Calu3 (cell line): ENCODE measurements around the gene OPTC. TPM values are rescaled to one million over a fixed set of nuclear protein-coding genes. Genes with fewer than 3 reads are reported as not detected.

Experiments used
- BruUV-seq: library from RNA; stranded (reverse); fragments of 400-500 nt; replicated peaks from 2 replicates; lab custom pipeline; 2021; lab: Mats Ljungman, UMichigan
- CTCF ChIA-PET: fragments of 300-600 bp; sonication (Branson Sonifier 250); formaldehyde crosslinking; loops from one replicate; lab custom pipeline; 2022; ENCODE audit warnings: antibody characterized with exemption; lab: Charles Lee
- DNase-seq: peaks from one replicate; pipeline ENCODE4 v3.0.0; 2022
- H3K27ac Mint-ChIP-seq: one replicate; pipeline ENCODE4 v1.8.0; 2022; ENCODE audit warnings: mixed read lengths; ENCODE audit not compliant: unreplicated experiment
- H3K27me3 Mint-ChIP-seq: one replicate; pipeline ENCODE4 v1.8.0; 2022; ENCODE audit warnings: mixed read lengths; ENCODE audit not compliant: unreplicated experiment
- H3K36me3 Mint-ChIP-seq: one replicate; pipeline ENCODE4 v1.8.0; 2022; ENCODE audit warnings: mild to moderate bottlenecking, moderate library complexity, mixed read lengths; ENCODE audit not compliant: insufficient read depth, unreplicated experiment
- H3K4me1 Mint-ChIP-seq: one replicate; pipeline ENCODE4 v1.8.0; 2022; ENCODE audit warnings: mild to moderate bottlenecking, low read depth, mixed read lengths; ENCODE audit not compliant: unreplicated experiment
- H3K4me3 Mint-ChIP-seq: one replicate; pipeline ENCODE4 v1.8.0; 2022; ENCODE audit warnings: mild to moderate bottlenecking, low read depth, moderate library complexity, mixed read lengths; ENCODE audit not compliant: unreplicated experiment
- H3K9me3 Mint-ChIP-seq: one replicate; pipeline ENCODE4 v1.8.0; 2022; ENCODE audit warnings: low read depth, mixed read lengths; ENCODE audit not compliant: unreplicated experiment
- intact Hi-C: fragments of 100-400 bp; cut with micrococcal nuclease; formaldehyde crosslinking; loops from one replicate; pipeline ENCODE4 v1.10.0; 2022; ENCODE audit not compliant: unreplicated experiment
- total RNA-seq: library from RNA; stranded (reverse); gene quantifications from 2 replicates; pipeline ENCODE4 v1.2.3, GENCODE V29; 2022
- TF ChIP-seq, protein P1 (sequence below): fragments of 200-600 bp; IDR thresholded peaks from one replicate; pipeline ENCODE4 v1.8.0; 2022; ENCODE audit warnings: antibody characterized with exemption; ENCODE audit not compliant: unreplicated experiment

Gene OPTC
- total RNA-seq, 1 experiment from 2014 or later = not detected

GRCh38 chr1:203536980-203537455 lies 43.1 kb downstream of the OPTC start:
- peaks cover 24% of the 10 kb centered on the region for H3K4me1 Mint-ChIP-seq
- no peak overlapping the region for H3K4me3 Mint-ChIP-seq
- no peaks in the 10 kb centered on the region for H3K36me3 Mint-ChIP-seq
- CTCF ChIA-PET = interaction anchor here (0.9 to 1.5 kb wide), 3 partner anchors 33 to 195 kb away, joined by 3 read pairs; no protein-coding TSS in a partner anchor
- BruUV-seq = no TSS peak
- intact Hi-C loops = no loop called here
- peak; percentile 53 for DNase-seq
- TF ChIP-seq, protein P1, sequence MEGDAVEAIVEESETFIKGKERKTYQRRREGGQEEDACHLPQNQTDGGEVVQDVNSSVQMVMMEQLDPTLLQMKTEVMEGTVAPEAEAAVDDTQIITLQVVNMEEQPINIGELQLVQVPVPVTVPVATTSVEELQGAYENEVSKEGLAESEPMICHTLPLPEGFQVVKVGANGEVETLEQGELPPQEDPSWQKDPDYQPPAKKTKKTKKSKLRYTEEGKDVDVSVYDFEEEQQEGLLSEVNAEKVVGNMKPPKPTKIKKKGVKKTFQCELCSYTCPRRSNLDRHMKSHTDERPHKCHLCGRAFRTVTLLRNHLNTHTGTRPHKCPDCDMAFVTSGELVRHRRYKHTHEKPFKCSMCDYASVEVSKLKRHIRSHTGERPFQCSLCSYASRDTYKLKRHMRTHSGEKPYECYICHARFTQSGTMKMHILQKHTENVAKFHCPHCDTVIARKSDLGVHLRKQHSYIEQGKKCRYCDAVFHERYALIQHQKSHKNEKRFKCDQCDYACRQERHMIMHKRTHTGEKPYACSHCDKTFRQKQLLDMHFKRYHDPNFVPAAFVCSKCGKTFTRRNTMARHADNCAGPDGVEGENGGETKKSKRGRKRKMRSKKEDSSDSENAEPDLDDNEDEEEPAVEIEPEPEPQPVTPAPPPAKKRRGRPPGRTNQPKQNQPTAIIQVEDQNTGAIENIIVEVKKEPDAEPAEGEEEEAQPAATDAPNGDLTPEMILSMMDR = no peak
- no peaks in the 10 kb centered on the region for H3K9me3 Mint-ChIP-seq
- H3K27ac Mint-ChIP-seq = peak overlapping the region; percentile 13
- peaks cover 9% of the 10 kb centered on the region for H3K27me3 Mint-ChIP-seq

GRCh38 chr1:203537806-203538464 lies 44.0 kb downstream of the OPTC start:
- BruUV-seq = no TSS peak
- no peaks in the 10 kb centered on the region for H3K36me3 Mint-ChIP-seq
- H3K27ac Mint-ChIP-seq = no peak overlapping the region
- H3K9me3 Mint-ChIP-seq = no peaks in the 10 kb centered on the region
- peaks cover 9% of the 10 kb centered on the region for H3K27me3 Mint-ChIP-seq
- CTCF ChIA-PET = interaction anchor here (0.9 to 1.5 kb wide), 3 partner anchors 33 to 195 kb away, joined by 3 read pairs; no protein-coding TSS in a partner anchor
- H3K4me3 Mint-ChIP-seq = no peak overlapping the region
- intact Hi-C loops = no loop called here
- TF ChIP-seq, protein P1 = no peak
- H3K4me1 Mint-ChIP-seq = peaks cover 24% of the 10 kb centered on the region
- peak; percentile 28 for DNase-seq

- DNase-seq = no peak
- peaks cover 9% of the 10 kb centered on the region for H3K27me3 Mint-ChIP-seq
- intact Hi-C loops = no loop called here
- no TSS peak for BruUV-seq
- no peaks in the 10 kb centered on the region for H3K9me3 Mint-ChIP-seq
- no peak overlapping the region for H3K4me3 Mint-ChIP-seq
- H3K4me1 Mint-ChIP-seq = peaks cover 24% of the 10 kb centered on the region
- CTCF ChIA-PET = no interaction called here
- TF ChIP-seq, protein P1 = no peak
- H3K36me3 Mint-ChIP-seq = no peaks in the 10 kb centered on the region
- no peak overlapping the region for H3K27ac Mint-ChIP-seq
These were observed 44.8 kb downstream of the OPTC start for GRCh38 chr1:203538726-203539125.

DNA sequence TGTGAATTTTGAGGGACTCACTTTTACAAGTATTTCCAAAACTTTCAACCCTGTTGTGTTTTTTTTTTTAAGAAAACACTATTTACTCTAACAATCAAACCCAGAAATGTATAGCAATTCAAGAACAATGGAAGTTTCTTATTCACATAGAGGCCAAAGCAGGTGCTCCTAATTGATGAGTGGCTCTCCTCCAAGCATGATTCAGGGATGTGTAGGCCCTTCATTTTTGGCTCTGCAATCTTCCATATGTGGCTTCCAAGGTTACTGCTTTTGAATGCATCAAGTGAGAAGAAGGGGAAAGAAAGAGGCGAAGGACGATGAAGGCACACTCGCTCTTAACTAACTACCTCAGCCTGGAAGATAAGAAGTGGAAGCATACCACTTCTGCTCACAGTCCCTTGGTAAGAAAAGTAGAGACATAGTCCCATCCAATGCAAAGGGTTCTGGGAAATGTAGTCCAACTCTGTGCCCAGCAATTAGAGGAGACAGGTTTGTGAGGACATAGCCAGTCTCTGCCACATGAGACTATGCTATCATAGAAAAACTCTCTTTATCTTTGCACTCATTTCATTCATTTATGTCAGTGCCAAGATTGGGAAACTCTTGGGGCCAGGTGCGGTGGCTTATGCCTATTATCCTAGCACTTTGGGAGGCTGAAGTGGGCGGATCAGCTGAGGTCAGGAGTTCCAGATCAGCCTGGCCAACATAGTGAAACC lies 46.0 kb downstream of the OPTC start:
- Mint-ChIP-seq H3K9me3 (no peaks in the 10 kb centered on the region), H3K27me3 (peaks cover 9% of the 10 kb centered on the region), H3K27ac (no peak overlapping the region), H3K4me3 (no peak overlapping the region), H3K36me3 (no peaks in the 10 kb centered on the region), H3K4me1 (peaks cover 24% of the 10 kb centered on the region)
- CTCF ChIA-PET = interaction anchor here (0.6 kb wide), 1 partner anchor 249 kb away, joined by 3 read pairs; no protein-coding TSS in a partner anchor
- DNase-seq = no peak
- intact Hi-C loops = no loop called here
- BruUV-seq = no TSS peak
- TF ChIP-seq, protein P1 = no peak
